GM12873 (cell line): ENCODE measurements around the gene ADAMTS12.

Experiments used
- CTCF ChIP-seq: IDR thresholded peaks from 2 replicates; pipeline ENCODE4 v1.5.1; 2012; ENCODE audit warnings: low read depth, mild to moderate bottlenecking, moderate library complexity, low read length, control low read depth; ENCODE audit not compliant: insufficient read depth; ENCODE audit errors: missing control alignments

ADAMTS12 gene

GRCh38 chr5:33711094-33711679, 180.6 kb downstream of the ADAMTS12 start:
- TF ChIP-seq CTCF, result no peak

- TF ChIP-seq CTCF, result no peak
Measured at GRCh38 chr5:33702867-33703266, 188.9 kb downstream of the ADAMTS12 start.

- TF ChIP-seq CTCF, result no peak
Measured at GRCh38 chr5:33701951-33702350, 189.8 kb downstream of the ADAMTS12 start.

GRCh38 chr5:33701251-33701650, 190.5 kb downstream of the ADAMTS12 start:
- TF ChIP-seq CTCF, result no peak

GRCh38 chr5:33696411-33696810, 195.4 kb downstream of the ADAMTS12 start:
- no peak for TF ChIP-seq CTCF

- TF ChIP-seq CTCF, result no peak
Measured at GRCh38 chr5:33692980-33693379, 198.8 kb downstream of the ADAMTS12 start.

GRCh38 chr5:33691856-33692255, 199.9 kb downstream of the ADAMTS12 start:
- no peak for TF ChIP-seq CTCF
